Measurements from ENCODE around the gene SORCS2.

SORCS2 gene

DNA sequence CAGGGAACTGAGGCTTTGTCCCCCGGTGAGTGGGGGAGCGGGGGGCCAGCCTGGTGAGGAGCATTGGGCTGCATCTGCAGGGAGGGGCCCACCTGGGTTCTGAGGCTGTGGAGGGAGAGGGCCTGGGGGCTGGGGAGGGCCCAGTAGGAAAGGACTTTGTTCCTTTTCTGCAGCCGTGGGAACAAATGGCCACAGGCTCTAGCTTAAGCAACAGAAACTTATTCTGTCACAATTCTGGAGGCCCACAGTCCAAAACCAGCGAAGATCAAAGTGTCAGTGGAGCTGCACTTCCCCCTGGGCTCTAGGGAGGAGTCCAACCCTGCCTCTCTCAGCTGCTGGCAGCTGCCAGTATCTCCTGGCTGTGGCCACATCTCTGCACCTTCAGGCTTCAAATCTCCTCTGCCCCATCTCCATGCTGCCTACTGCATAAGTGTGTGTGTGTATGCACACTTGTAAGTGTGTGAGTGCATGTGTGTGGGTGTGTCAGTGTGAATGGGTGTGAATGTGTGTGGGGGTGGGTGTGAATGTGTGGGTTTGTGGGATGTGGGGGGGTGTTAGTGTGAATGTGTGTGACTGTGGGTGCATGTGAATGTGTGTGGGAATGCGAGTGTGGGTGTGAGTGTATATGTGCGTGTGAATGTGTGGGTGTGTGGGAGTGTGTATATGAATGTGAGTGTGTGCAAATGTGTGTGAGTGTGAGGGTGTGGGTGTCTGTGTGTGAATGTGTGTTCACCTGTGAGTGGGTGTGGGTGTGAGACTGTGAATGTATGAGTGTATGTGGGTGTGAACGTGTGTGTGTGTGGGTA is 446.8 kb downstream of the SORCS2 start:
- no peaks in the 10 kb centered on the region for H3K27me3 ChIP-seq
- no peaks in the 10 kb centered on the region for H3K36me3 ChIP-seq
- DNase-seq: no peak
- H3K9me3 ChIP-seq: no peaks in the 10 kb centered on the region
- TF ChIP-seq, protein P1, sequence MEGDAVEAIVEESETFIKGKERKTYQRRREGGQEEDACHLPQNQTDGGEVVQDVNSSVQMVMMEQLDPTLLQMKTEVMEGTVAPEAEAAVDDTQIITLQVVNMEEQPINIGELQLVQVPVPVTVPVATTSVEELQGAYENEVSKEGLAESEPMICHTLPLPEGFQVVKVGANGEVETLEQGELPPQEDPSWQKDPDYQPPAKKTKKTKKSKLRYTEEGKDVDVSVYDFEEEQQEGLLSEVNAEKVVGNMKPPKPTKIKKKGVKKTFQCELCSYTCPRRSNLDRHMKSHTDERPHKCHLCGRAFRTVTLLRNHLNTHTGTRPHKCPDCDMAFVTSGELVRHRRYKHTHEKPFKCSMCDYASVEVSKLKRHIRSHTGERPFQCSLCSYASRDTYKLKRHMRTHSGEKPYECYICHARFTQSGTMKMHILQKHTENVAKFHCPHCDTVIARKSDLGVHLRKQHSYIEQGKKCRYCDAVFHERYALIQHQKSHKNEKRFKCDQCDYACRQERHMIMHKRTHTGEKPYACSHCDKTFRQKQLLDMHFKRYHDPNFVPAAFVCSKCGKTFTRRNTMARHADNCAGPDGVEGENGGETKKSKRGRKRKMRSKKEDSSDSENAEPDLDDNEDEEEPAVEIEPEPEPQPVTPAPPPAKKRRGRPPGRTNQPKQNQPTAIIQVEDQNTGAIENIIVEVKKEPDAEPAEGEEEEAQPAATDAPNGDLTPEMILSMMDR (IDR thresholded peaks at IDR 0.05; ENCODE audit: low read depth, low read length): no peak
- no peak overlapping the region for H3K4me3 ChIP-seq (ENCODE audit: low read depth, low read length)
- H3K4me1 ChIP-seq: no peaks in the 10 kb centered on the region

DNA sequence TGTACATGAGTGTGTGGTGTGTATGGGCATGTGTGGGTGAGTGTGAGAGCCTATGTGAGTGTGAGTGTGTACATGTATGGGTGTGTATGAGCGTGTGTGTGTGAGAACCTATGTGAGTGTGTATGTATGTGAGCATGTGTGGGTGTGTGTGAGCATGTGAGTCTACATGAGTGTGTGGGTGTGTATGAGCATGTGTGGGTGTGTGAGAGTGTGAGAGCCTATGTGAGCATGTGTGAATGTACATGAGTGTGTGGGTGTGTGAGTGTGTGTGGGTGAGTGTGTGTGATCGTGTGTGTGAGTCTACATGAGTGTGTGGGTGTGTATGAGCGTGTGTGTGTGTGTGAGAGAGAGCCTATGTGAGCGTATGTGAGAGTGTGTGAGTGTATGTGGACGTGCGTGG is 447.8 kb downstream of the SORCS2 start:
- Histone ChIP-seq H3K27me3 (no peaks in the 10 kb centered on the region), H3K36me3 (no peaks in the 10 kb centered on the region), H3K4me1 (no peaks in the 10 kb centered on the region), H3K9me3 (no peaks in the 10 kb centered on the region), H3K4me3 (ENCODE audit: low read depth, low read length) (no peak overlapping the region)
- TF ChIP-seq, protein P1 (IDR thresholded peaks at IDR 0.05; ENCODE audit: low read depth, low read length): no peak
- no peak for DNase-seq

DNA sequence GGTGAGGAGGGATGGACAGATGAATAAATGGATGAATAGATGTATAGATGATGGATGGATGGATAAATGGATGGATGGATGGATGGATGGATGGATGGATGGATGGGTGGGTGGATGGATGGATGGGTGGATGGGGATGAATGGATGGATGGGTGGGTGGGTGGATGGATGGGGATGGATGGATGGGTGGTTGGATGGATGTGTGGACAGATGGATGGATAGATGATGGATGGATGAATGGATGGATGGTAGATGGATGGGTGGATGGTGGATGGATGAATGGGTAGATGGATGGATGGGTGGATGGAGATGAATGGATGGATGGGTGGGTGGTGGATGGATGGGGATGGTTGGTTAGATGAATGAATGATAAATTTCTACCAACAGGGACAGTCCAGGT is 449.4 kb downstream of the SORCS2 start:
- Histone ChIP-seq H3K9me3 (no peaks in the 10 kb centered on the region), H3K4me3 (ENCODE audit: low read depth, low read length) (no peak overlapping the region), H3K36me3 (no peaks in the 10 kb centered on the region), H3K27me3 (no peaks in the 10 kb centered on the region), H3K4me1 (no peaks in the 10 kb centered on the region)
- no peak for DNase-seq
- TF ChIP-seq, protein P1 (IDR thresholded peaks at IDR 0.05; ENCODE audit: low read depth, low read length): no peak

- Histone ChIP-seq H3K36me3 (no peaks in the 10 kb centered on the region), H3K27me3 (no peaks in the 10 kb centered on the region), H3K4me3 (ENCODE audit: low read depth, low read length) (no peak overlapping the region), H3K4me1 (no peaks in the 10 kb centered on the region), H3K9me3 (no peaks in the 10 kb centered on the region)
- DNase-seq: no peak
- TF ChIP-seq, protein P1 (IDR thresholded peaks at IDR 0.05; ENCODE audit: low read depth, low read length): no peak
Observed at GRCh38 chr4:7642741-7643458, 450.6 kb downstream of the SORCS2 start.

DNA sequence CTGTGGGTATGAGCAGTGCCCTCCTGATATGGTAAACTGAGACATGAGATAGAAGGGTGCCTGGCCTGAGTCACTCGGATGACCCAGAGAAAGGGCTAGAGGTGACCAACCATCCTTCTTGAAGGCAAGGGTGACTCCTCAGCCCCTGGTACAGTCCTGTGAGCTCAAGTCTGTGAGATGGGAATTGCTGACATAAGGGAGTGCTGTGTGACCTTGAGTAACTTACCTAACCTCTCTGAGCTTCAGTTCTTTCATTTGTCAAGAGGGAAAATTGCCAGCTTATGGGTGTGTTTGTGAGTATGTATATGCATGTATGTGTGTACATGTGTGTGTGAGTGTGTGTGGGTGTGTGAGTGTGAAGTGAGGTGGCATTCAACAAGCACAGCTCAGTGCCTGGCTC is 452.8 kb downstream of the SORCS2 start:
- TF ChIP-seq, protein P1 (IDR thresholded peaks at IDR 0.05; ENCODE audit: low read depth, low read length): no peak
- H3K4me3 ChIP-seq (ENCODE audit: low read depth, low read length): no peak overlapping the region
- no peaks in the 10 kb centered on the region for H3K27me3 ChIP-seq

DNA sequence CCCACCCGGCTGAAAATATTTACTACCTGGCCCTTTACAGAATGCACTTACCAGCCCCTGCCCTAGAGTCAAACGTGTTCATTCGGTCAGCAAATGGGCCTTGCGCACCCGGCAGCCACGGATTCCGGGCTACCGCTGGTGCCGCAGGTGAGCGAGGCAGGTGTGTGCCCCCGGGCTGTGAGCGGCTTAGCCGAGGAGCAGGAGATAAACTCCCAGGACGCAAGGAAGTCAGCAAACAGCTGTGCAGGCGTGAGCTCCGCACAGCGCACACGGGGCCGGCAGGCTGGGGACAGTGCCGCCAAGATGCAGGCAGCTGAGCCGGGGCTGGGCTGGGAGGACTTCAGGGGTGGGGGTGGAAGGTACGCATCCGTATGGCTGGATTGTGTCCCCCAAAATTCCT is 453.6 kb downstream of the SORCS2 start:
- TF ChIP-seq, protein P1 (IDR thresholded peaks at IDR 0.05; ENCODE audit: low read depth, low read length): no peak
- Histone ChIP-seq H3K9me3 (no peaks in the 10 kb centered on the region), H3K4me3 (ENCODE audit: low read depth, low read length) (no peak overlapping the region), H3K36me3 (no peaks in the 10 kb centered on the region), H3K4me1 (no peaks in the 10 kb centered on the region; the same call in 1 of the 2 replicates), H3K27me3 (no peaks in the 10 kb centered on the region)
- no peak for DNase-seq

More for the DNA sequence above, 452.8 kb downstream of the SORCS2 start:
- Histone ChIP-seq H3K4me1 (no peaks in the 10 kb centered on the region), H3K9me3 (no peaks in the 10 kb centered on the region), H3K36me3 (no peaks in the 10 kb centered on the region)
- no peak for DNase-seq

Data from BE2C (cell line).